Neural cell (in vitro differentiated cells): ENCODE measurements around the gene RNASE7. TPM values are rescaled to one million over a fixed set of nuclear protein-coding genes. Genes with fewer than 3 reads are reported as not detected.

Experiments
- H2AFZ ChIP-seq: fragments of 200-600, 300-800 bp; sonication (generic), shearing (Covaris generic); 2 replicates; pipeline ENCODE4 v1.6.0; 2014; ENCODE audit warnings: low read depth, mild to moderate bottlenecking, antibody characterized with exemption, low read length, moderate library complexity
- H3F3A ChIP-seq: fragments of 200-600 bp; shearing (Covaris generic); 2 replicates; pipeline ENCODE4 v1.6.1; 2016; ENCODE audit warnings: mild to moderate bottlenecking, moderate library complexity, mixed read lengths, antibody characterized with exemption, low read length; ENCODE audit not compliant: insufficient read depth, poor library complexity, severe bottlenecking
- H3K27ac ChIP-seq: fragments of 200-600, 300-800 bp; sonication (generic), shearing (Covaris generic); 2 replicates; pipeline ENCODE4 v1.5.1; 2014; ENCODE audit warnings: mild to moderate bottlenecking, low read length, moderate library complexity
- H3K27me3 ChIP-seq: fragments of 300-800, 200-600 bp; sonication (generic), shearing (Covaris generic); 2 replicates; pipeline ENCODE4 v1.6.0; 2014; ENCODE audit warnings: mild to moderate bottlenecking, low read depth, low read length, moderate library complexity; ENCODE audit not compliant: insufficient read depth
- H3K36me3 ChIP-seq: fragments of 300-800, 200-600 bp; sonication (generic), shearing (Covaris generic); 2 replicates; pipeline ENCODE4 v1.5.1; 2014; ENCODE audit warnings: mild to moderate bottlenecking, antibody characterized with exemption, low read length, moderate library complexity; ENCODE audit not compliant: insufficient read depth
- H3K4me2 ChIP-seq: fragments of 300-800, 200-600 bp; sonication (generic), shearing (Covaris generic); 2 replicates; pipeline ENCODE4 v1.6.0; 2014; ENCODE audit warnings: mild to moderate bottlenecking, low read length
- H3K4me3 ChIP-seq: fragments of 300-800, 200-600 bp; sonication (generic), shearing (Covaris generic); 2 replicates; pipeline ENCODE4 v1.5.1; 2014; ENCODE audit warnings: mild to moderate bottlenecking, low read length, moderate library complexity
- H3K79me2 ChIP-seq: fragments of 200-600 bp; shearing (Covaris generic); replicated peaks from 2 replicates; pipeline ENCODE4 v1.6.0; 2014; ENCODE audit warnings: mild to moderate bottlenecking, low read length, moderate library complexity; ENCODE audit not compliant: insufficient read depth
- H3K9ac ChIP-seq: fragments of 300-800, 200-600 bp; sonication (generic), shearing (Covaris generic); 2 replicates; pipeline ENCODE4 v1.6.1; 2016; ENCODE audit warnings: mild to moderate bottlenecking, low read length, mixed read lengths
- H3K9me2 ChIP-seq: fragments of 200-600 bp; shearing (Covaris generic); 2 replicates; pipeline ENCODE4 v1.6.1; 2016; ENCODE audit warnings: mild to moderate bottlenecking, low read length, mixed read lengths; ENCODE audit not compliant: insufficient read depth
- H3K9me3 ChIP-seq: fragments of 200-600, 300-800 bp; sonication (generic), shearing (Covaris generic); 2 replicates; pipeline ENCODE4 v1.6.1; 2016; ENCODE audit warnings: mild to moderate bottlenecking, mixed run types, low read length, moderate library complexity, mixed read lengths
- H4K20me1 ChIP-seq: fragments of 200-600 bp; shearing (Covaris generic); 2 replicates; pipeline ENCODE4 v1.6.1; 2016; ENCODE audit warnings: mild to moderate bottlenecking, mixed run types; ENCODE audit not compliant: insufficient read depth
- CTCF ChIP-seq: fragments of 450-650 bp; IDR thresholded peaks from 2 replicates; pipeline ENCODE4 v1.5.1; 2014; ENCODE audit warnings: antibody characterized with exemption, mild to moderate bottlenecking, moderate library complexity; ENCODE audit not compliant: poor library complexity, severe bottlenecking
- EP300 ChIP-seq: fragments of 450-650 bp; conservative IDR thresholded peaks from 2 replicates; pipeline ENCODE4 v1.6.1; 2014; ENCODE audit warnings: antibody characterized with exemption, mild to moderate bottlenecking, moderate library complexity; ENCODE audit not compliant: poor library complexity, severe bottlenecking
- EZH2 ChIP-seq: fragments of 200-600, 300-800 bp; shearing (Covaris generic), sonication (generic); IDR thresholded peaks from 2 replicates; pipeline ENCODE4 v1.6.1; 2014; ENCODE audit warnings: antibody characterized with exemption, low read length, borderline replicate concordance, mild to moderate bottlenecking; ENCODE audit not compliant: insufficient read depth, poor library complexity, severe bottlenecking
- MXI1 ChIP-seq: fragments of 450-650 bp; conservative IDR thresholded peaks from 2 replicates; pipeline ENCODE4 v1.6.1; 2014; ENCODE audit warnings: antibody characterized with exemption, mild to moderate bottlenecking; ENCODE audit not compliant: poor library complexity, severe bottlenecking
- POLR2AphosphoS5 ChIP-seq: IDR thresholded peaks from 2 replicates; pipeline ENCODE4 v1.6.1; 2012
- RAD21 ChIP-seq: fragments of 450-650 bp; conservative IDR thresholded peaks from 2 replicates; pipeline ENCODE4 v1.6.1; 2014; ENCODE audit warnings: antibody characterized with exemption, mild to moderate bottlenecking, moderate library complexity
- REST ChIP-seq: IDR thresholded peaks from 2 replicates; pipeline ENCODE4 v1.6.1; 2012; ENCODE audit warnings: borderline replicate concordance
- SMC3 ChIP-seq: fragments of 450-650 bp; conservative IDR thresholded peaks from 2 replicates; pipeline ENCODE4 v1.6.1; 2014; ENCODE audit warnings: antibody characterized with exemption, mild to moderate bottlenecking, moderate library complexity; ENCODE audit not compliant: poor library complexity
- TAF1 ChIP-seq: IDR thresholded peaks from 2 replicates; pipeline ENCODE4 v1.6.1; 2012; ENCODE audit warnings: low read depth
- polyA plus RNA-seq: library from polyadenylated mRNA; depleted of rRNA; stranded (reverse); fragments of >200 nt; gene quantifications from 2 replicates; pipeline ENCODE4 v1.2.3, GENCODE V29; 2014

RNASE7 gene
- polyA plus RNA-seq, 1 donor from 2014 or later = not detected

- H3K4me2 ChIP-seq = no peak overlapping the region
- no peak for TF ChIP-seq REST
- no peak for TF ChIP-seq SMC3
- TF ChIP-seq CTCF = no peak
- no peak for TF ChIP-seq EZH2
- no peak for TF ChIP-seq TAF1
- TF ChIP-seq POLR2AphosphoS5 = no peak
- no peak for TF ChIP-seq RAD21
- TF ChIP-seq MXI1 = no peak
- TF ChIP-seq EP300 = no peak
Measured at GRCh38 chr14:20999591-20999990, 42.6 kb upstream of the RNASE7 start.

GRCh38 chr14:21001218-21001617, 40.9 kb upstream of the RNASE7 start:
- Histone ChIP-seq H3K9ac (no peak overlapping the region), H3K27me3 (no peaks in the 10 kb centered on the region), H2AFZ (no peak overlapping the region), H4K20me1 (no peaks in the 10 kb centered on the region), H3K27ac (no peak overlapping the region), H3K9me3 (no peaks in the 10 kb centered on the region), H3K4me2 (no peak overlapping the region), H3K9me2 (no peaks in the 10 kb centered on the region), H3K4me3 (no peak overlapping the region), H3F3A (no peaks in the 10 kb centered on the region), H3K36me3 (no peaks in the 10 kb centered on the region), H3K79me2 (no peaks in the 10 kb centered on the region)
- no peak for TF ChIP-seq MXI1

More at GRCh38 chr14:20999591-20999990, 42.6 kb upstream of the RNASE7 start:
- Histone ChIP-seq H3K9me2 (no peaks in the 10 kb centered on the region), H3K9ac (no peak overlapping the region), H3K9me3 (no peaks in the 10 kb centered on the region), H4K20me1 (no peaks in the 10 kb centered on the region), H3K4me3 (no peak overlapping the region), H3K27ac (no peak overlapping the region), H2AFZ (no peak overlapping the region), H3F3A (no peaks in the 10 kb centered on the region), H3K79me2 (no peaks in the 10 kb centered on the region), H3K36me3 (no peaks in the 10 kb centered on the region), H3K27me3 (no peaks in the 10 kb centered on the region)

GRCh38 chr14:21003788-21004346, 38.3 kb upstream of the RNASE7 start:
- Histone ChIP-seq H3K4me3 (no peak overlapping the region), H3K27ac (no peak overlapping the region), H3K9me2 (no peaks in the 10 kb centered on the region), H3F3A (no peaks in the 10 kb centered on the region), H3K9me3 (no peaks in the 10 kb centered on the region), H3K9ac (no peak overlapping the region), H2AFZ (no peak overlapping the region), H4K20me1 (no peaks in the 10 kb centered on the region), H3K79me2 (no peaks in the 10 kb centered on the region), H3K36me3 (no peaks in the 10 kb centered on the region), H3K4me2 (no peak overlapping the region), H3K27me3 (no peaks in the 10 kb centered on the region)
- TF ChIP-seq SMC3 (no peak), EP300 (no peak), RAD21 (no peak), REST (no peak), CTCF (no peak), TAF1 (no peak), EZH2 (no peak)
